ENCODE measurements around the gene NAA30.

The NAA30 gene

DNA sequence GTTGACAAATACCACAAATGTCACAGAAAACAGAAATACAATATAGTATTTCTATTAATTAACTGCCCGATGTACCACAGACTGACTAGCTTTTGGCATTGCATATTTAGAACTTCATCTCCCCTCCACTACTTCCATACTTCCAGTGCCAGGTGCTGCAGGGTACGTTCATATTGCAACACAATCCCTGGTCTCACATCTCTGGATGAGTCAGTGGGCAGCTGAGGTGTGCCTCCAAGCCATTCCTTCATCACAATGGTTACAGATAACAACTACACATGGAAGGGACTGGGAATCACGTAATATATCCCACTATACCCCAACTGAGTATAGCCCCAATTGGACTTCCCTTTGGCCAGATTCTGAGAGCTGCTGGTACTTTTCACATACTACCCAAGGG lies 72.2 kb downstream of the NAA30 start:
- H3K9me3 ChIP-seq: no peaks in the 10 kb centered on the region
- no peak for DNase-seq
- no peak overlapping the region for H3K4me3 ChIP-seq (ENCODE audit: low read depth, low read length)
- H3K27me3 ChIP-seq: no peaks in the 10 kb centered on the region
- no peaks in the 10 kb centered on the region for H3K4me1 ChIP-seq
- TF ChIP-seq, protein P1, sequence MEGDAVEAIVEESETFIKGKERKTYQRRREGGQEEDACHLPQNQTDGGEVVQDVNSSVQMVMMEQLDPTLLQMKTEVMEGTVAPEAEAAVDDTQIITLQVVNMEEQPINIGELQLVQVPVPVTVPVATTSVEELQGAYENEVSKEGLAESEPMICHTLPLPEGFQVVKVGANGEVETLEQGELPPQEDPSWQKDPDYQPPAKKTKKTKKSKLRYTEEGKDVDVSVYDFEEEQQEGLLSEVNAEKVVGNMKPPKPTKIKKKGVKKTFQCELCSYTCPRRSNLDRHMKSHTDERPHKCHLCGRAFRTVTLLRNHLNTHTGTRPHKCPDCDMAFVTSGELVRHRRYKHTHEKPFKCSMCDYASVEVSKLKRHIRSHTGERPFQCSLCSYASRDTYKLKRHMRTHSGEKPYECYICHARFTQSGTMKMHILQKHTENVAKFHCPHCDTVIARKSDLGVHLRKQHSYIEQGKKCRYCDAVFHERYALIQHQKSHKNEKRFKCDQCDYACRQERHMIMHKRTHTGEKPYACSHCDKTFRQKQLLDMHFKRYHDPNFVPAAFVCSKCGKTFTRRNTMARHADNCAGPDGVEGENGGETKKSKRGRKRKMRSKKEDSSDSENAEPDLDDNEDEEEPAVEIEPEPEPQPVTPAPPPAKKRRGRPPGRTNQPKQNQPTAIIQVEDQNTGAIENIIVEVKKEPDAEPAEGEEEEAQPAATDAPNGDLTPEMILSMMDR (IDR thresholded peaks at IDR 0.05; ENCODE audit: low read depth, low read length): no peak
- H3K36me3 ChIP-seq: no peaks in the 10 kb centered on the region

DNA sequence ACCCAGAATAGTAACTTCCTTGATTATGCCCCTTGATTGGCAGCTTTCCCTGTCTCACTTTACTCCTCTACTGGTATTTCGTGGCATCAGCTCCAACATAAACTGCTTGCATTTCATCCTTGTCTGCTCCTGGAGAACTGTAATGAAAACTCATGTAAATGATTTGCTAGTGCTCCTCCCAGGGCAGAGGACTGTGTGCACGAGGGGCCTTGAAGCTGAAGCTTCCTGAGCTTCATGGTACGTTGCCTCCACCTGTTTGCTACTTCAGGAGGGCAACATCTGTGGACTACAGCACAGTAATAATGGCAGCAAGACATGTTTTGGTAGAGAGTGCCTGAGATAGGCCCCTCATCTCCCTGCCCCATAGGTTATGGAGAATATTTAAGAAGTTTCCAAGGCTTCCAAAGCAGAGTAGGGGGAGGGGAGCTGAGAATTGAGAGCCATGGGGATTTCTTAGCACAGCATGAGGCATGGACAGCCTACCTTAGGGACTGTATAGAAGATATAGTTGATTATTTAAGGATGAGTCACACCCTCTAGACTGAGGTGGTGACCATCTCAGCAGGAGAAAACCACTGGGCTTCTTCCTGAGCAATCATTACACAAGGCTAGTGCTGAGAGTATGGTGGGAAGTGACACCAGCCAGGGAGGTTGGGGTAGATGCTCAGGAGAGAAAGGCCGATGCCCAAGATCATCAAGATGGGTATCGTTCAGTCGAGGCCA lies 73.8 kb downstream of the NAA30 start:
- TF ChIP-seq, protein P1 (IDR thresholded peaks at IDR 0.05; ENCODE audit: low read depth, low read length): no peak
- H3K4me1 ChIP-seq: no peaks in the 10 kb centered on the region
- no peaks in the 10 kb centered on the region for H3K36me3 ChIP-seq
- no peaks in the 10 kb centered on the region for H3K27me3 ChIP-seq
- no peak for DNase-seq
- H3K9me3 ChIP-seq: no peaks in the 10 kb centered on the region
- no peak overlapping the region for H3K4me3 ChIP-seq (ENCODE audit: low read depth, low read length)
